ENCODE measurements around the gene NDUFV2. TPM values are rescaled to one million over a fixed set of nuclear protein-coding genes. Genes with fewer than 3 reads are reported as not detected.
"Not testable (repeated sequence)": the region's sequence is repeated elsewhere in the genome, so short reads cannot be mapped to it uniquely, and the experiment has no call there.

The NDUFV2 gene
- total and polyA plus RNA-seq, 2 donors (not counting 3 experiments of a cell fraction or from before 2014, with no cell fraction given) = 65.7 to 152 TPM

GRCh38 chr18:9091066-9091476 lies 11.4 kb upstream of the NDUFV2 start:
- FAIRE-seq = no peak
- ChIA-PET POLR2A (no interaction called here), CTCF (no interaction called here)
- no peak for DNase-seq (ENCODE audit: low read depth, low spot score)
- intact Hi-C loops (cut with micrococcal nuclease) = no loop called here
- H3K27me3 ChIP-seq (ENCODE audit: control insufficient read depth in 2 of 2, insufficient read depth in 2 of 2, low read length in 2 of 2) = no peaks in the 10 kb centered on the region
- no peak overlapping the region for H3K27ac ChIP-seq (ENCODE audit: insufficient read depth, low read depth, low read length)
- H2AFZ ChIP-seq (ENCODE audit: low read depth, low read length) = no peak overlapping the region
- H3K9me3 ChIP-seq (replicated peaks; ENCODE audit: control insufficient read depth, insufficient read depth, low read length) = no peaks in the 10 kb centered on the region
- no peak for TF ChIP-seq FOS (IDR thresholded peaks at IDR 0.05; ENCODE audit: borderline replicate concordance, insufficient read depth, low read length)
- no peak for TF ChIP-seq POLR2AphosphoS5 (IDR thresholded peaks at IDR 0.05; ENCODE audit: insufficient read depth, low read depth, low read length)
- no peak for TF ChIP-seq GATA2 (IDR thresholded peaks at IDR 0.05; ENCODE audit: insufficient read depth, insufficient read length, low read depth, low read length)
- TF ChIP-seq EZH2 (IDR thresholded peaks at IDR 0.05; ENCODE audit: borderline replicate concordance, low read depth, low read length, severe bottlenecking) = no peak
- no peak for TF ChIP-seq MAX (IDR thresholded peaks at IDR 0.05; ENCODE audit: insufficient read depth, insufficient read length)
- no peak for TF ChIP-seq MYC (IDR thresholded peaks at IDR 0.05; ENCODE audit: low read depth, low read length)
- H3K79me2 ChIP-seq (ENCODE audit: control insufficient read depth, insufficient read depth, low read length) = no peaks in the 10 kb centered on the region
- dilution Hi-C loops (cut with MboI; ENCODE audit: extremely low pct_ligation_motif_present, low sequenced_read_pairs) = no loop called here
- no peaks in the 10 kb centered on the region for H3K36me3 ChIP-seq (ENCODE audit: control insufficient read depth in 2 of 2, extremely low read depth in 1 of 2, insufficient read depth in 2 of 2, low read length in 2 of 2)
- H4K20me1 ChIP-seq (replicated peaks; ENCODE audit: control insufficient read depth, extremely low read depth, insufficient read depth, low read length) = no peaks in the 10 kb centered on the region
- peaks cover 21% of the 10 kb centered on the region for H3K4me1 ChIP-seq (ENCODE audit: control insufficient read depth, extremely low read depth, insufficient read depth, low read length)
- no peak overlapping the region for H3K4me2 ChIP-seq (ENCODE audit: insufficient read depth, low read length)
- BruUV-seq (replicated peaks) = no TSS peak
- H3K4me3 ChIP-seq (replicated peaks in 1 of 3; ENCODE audit: insufficient read depth in 1 of 3, low read depth in 1 of 3, low read length in 3 of 3) = no peak overlapping the region
- H3K9me1 ChIP-seq (replicated peaks; ENCODE audit: control insufficient read depth, extremely low read depth, insufficient read depth, low read length) = no peaks in the 10 kb centered on the region
- no peak overlapping the region for H3K9ac ChIP-seq (replicated peaks; ENCODE audit: extremely low read depth, insufficient read depth, low read length)

GRCh38 chr18:9092665-9093064 lies 9.8 kb upstream of the NDUFV2 start:
- BruUV-seq (replicated peaks) = no TSS peak
- FAIRE-seq = no peak
- intact Hi-C loops (cut with micrococcal nuclease) (no loop called here), dilution Hi-C loops (cut with MboI; ENCODE audit: extremely low pct_ligation_motif_present, low sequenced_read_pairs) (no loop called here)
- Histone ChIP-seq H3K9me3 (replicated peaks; ENCODE audit: control insufficient read depth, insufficient read depth, low read length) (no peaks in the 10 kb centered on the region), H3K36me3 (ENCODE audit: control insufficient read depth in 2 of 2, extremely low read depth in 1 of 2, insufficient read depth in 2 of 2, low read length in 2 of 2) (no peaks in the 10 kb centered on the region), H3K9me1 (replicated peaks; ENCODE audit: control insufficient read depth, extremely low read depth, insufficient read depth, low read length) (no peaks in the 10 kb centered on the region), H3K27me3 (ENCODE audit: control insufficient read depth in 2 of 2, insufficient read depth in 2 of 2, low read length in 2 of 2) (no peaks in the 10 kb centered on the region), H3K4me3 (replicated peaks in 1 of 3; ENCODE audit: insufficient read depth in 1 of 3, low read depth in 1 of 3, low read length in 3 of 3) (no peak overlapping the region), H3K27ac (ENCODE audit: insufficient read depth, low read depth, low read length) (peak overlapping the region; percentile 65), H3K4me1 (ENCODE audit: control insufficient read depth, extremely low read depth, insufficient read depth, low read length) (peaks cover 21% of the 10 kb centered on the region), H3K4me2 (ENCODE audit: insufficient read depth, low read length) (peak overlapping the region; percentile 56), H3K9ac (replicated peaks; ENCODE audit: extremely low read depth, insufficient read depth, low read length) (peak overlapping the region; percentile 38), H4K20me1 (replicated peaks; ENCODE audit: control insufficient read depth, extremely low read depth, insufficient read depth, low read length) (no peaks in the 10 kb centered on the region), H2AFZ (ENCODE audit: low read depth, low read length) (peak overlapping the region; percentile 75), H3K79me2 (ENCODE audit: control insufficient read depth, insufficient read depth, low read length) (no peaks in the 10 kb centered on the region)
- ChIA-PET CTCF (interaction anchor here (1.1 kb wide), 1 partner anchor 19 kb away, joined by 5 read pairs; no protein-coding TSS in a partner anchor), POLR2A (no interaction called here)
- TF ChIP-seq CTCF (IDR thresholded peaks at IDR 0.05; ENCODE audit: extremely low read depth in 1 of 2, insufficient read depth in 1 of 2, low read depth in 1 of 2, low read length in 2 of 2) = no peak
- TF ChIP-seq MAX (IDR thresholded peaks at IDR 0.05; ENCODE audit: insufficient read depth, insufficient read length) = no peak
- no peak for TF ChIP-seq FOS (IDR thresholded peaks at IDR 0.05; ENCODE audit: borderline replicate concordance, insufficient read depth, low read length)
- TF ChIP-seq JUN (IDR thresholded peaks at IDR 0.05; ENCODE audit: borderline replicate concordance, insufficient read depth, insufficient read length, low read depth) = no peak
- no peak for TF ChIP-seq MYC (IDR thresholded peaks at IDR 0.05; ENCODE audit: low read depth, low read length)
- peak; percentile 72 for DNase-seq (ENCODE audit: low read depth, low spot score)

- DNase-seq (ENCODE audit: low read depth, low spot score); H2AFZ ChIP-seq (ENCODE audit: low read depth, low read length); H3K9me3 ChIP-seq (replicated peaks; ENCODE audit: control insufficient read depth, insufficient read depth, low read length); FAIRE-seq; H3K27me3 ChIP-seq (ENCODE audit: control insufficient read depth in 2 of 2, insufficient read depth in 2 of 2, low read length in 2 of 2); POLR2A ChIA-PET; H3K36me3 ChIP-seq (ENCODE audit: control insufficient read depth in 2 of 2, extremely low read depth in 1 of 2, insufficient read depth in 2 of 2, low read length in 2 of 2); H3K9ac ChIP-seq (replicated peaks; ENCODE audit: extremely low read depth, insufficient read depth, low read length); H3K4me2 ChIP-seq (ENCODE audit: insufficient read depth, low read length); BruUV-seq (replicated peaks); intact Hi-C loops (cut with micrococcal nuclease); H3K4me3 ChIP-seq (replicated peaks in 1 of 3; ENCODE audit: insufficient read depth in 1 of 3, low read depth in 1 of 3, low read length in 3 of 3); H3K27ac ChIP-seq (ENCODE audit: insufficient read depth, low read depth, low read length); dilution Hi-C loops (cut with MboI; ENCODE audit: extremely low pct_ligation_motif_present, low sequenced_read_pairs); H3K79me2 ChIP-seq (ENCODE audit: control insufficient read depth, insufficient read depth, low read length); H3K9me1 ChIP-seq (replicated peaks; ENCODE audit: control insufficient read depth, extremely low read depth, insufficient read depth, low read length); CTCF ChIA-PET; H4K20me1 ChIP-seq (replicated peaks; ENCODE audit: control insufficient read depth, extremely low read depth, insufficient read depth, low read length): not testable (repeated sequence)
- peaks cover 21% of the 10 kb centered on the region for H3K4me1 ChIP-seq (ENCODE audit: control insufficient read depth, extremely low read depth, insufficient read depth, low read length)
Observed at GRCh38 chr18:9093109-9093508, 9.4 kb upstream of the NDUFV2 start.

Measured in endothelial cell of umbilical vein (primary cell).